HL-60 (cell line): ENCODE measurements around the gene GPR78.

Source experiments
- CTCF ChIP-seq: IDR thresholded peaks from one replicate; pipeline ENCODE4 v1.5.1; 2011; ENCODE audit warnings: low read length, control low read depth, inconsistent platforms; ENCODE audit not compliant: insufficient read depth
- GABPA ChIP-seq: IDR thresholded peaks from 2 replicates; pipeline ENCODE4 v1.6.1; 2012; ENCODE audit warnings: low read depth
- POLR2AphosphoS5 ChIP-seq: IDR thresholded peaks from 2 replicates; pipeline ENCODE4 v1.6.1; 2012; ENCODE audit warnings: low read depth

GRCh38 chr4:8618961-8619720 is 38.9 kb downstream of the GPR78 start:
- TF ChIP-seq CTCF (no peak), GABPA (no peak), POLR2AphosphoS5 (no peak)
